GM19238 (cell line): ENCODE measurements around the gene ABCB11.

Experiments
- DNase-seq: peaks from one replicate; pipeline ENCODE4 v3.0.0; 2011; ENCODE audit warnings: low spot score; ENCODE audit not compliant: insufficient read length

The ABCB11 gene

GRCh38 chr2:169010633-169011460 lies 20.3 kb downstream of the ABCB11 start:
- no peak for DNase-seq

- no peak for DNase-seq
Observed at GRCh38 chr2:169009865-169010579, 21.1 kb downstream of the ABCB11 start.

- no peak for DNase-seq
Observed at GRCh38 chr2:169007941-169008340, 23.2 kb downstream of the ABCB11 start.

- DNase-seq = no peak
Observed at GRCh38 chr2:169007356-169007755, 23.8 kb downstream of the ABCB11 start.

- DNase-seq = no peak
Observed at GRCh38 chr2:169006665-169007064, 24.5 kb downstream of the ABCB11 start.

GRCh38 chr2:169005994-169006393 lies 25.1 kb downstream of the ABCB11 start:
- DNase-seq = no peak

- no peak for DNase-seq
Observed at GRCh38 chr2:169005080-169005598, 26.0 kb downstream of the ABCB11 start.

GRCh38 chr2:169002161-169002738 lies 28.9 kb downstream of the ABCB11 start:
- DNase-seq = no peak

GRCh38 chr2:169001116-169001815 lies 29.9 kb downstream of the ABCB11 start:
- no peak for DNase-seq

GRCh38 chr2:168999668-169000213 lies 31.4 kb downstream of the ABCB11 start:
- no peak for DNase-seq

GRCh38 chr2:168998609-168999211 lies 32.4 kb downstream of the ABCB11 start:
- DNase-seq = no peak

GRCh38 chr2:168997794-168998193 lies 33.3 kb downstream of the ABCB11 start:
- DNase-seq = no peak

- no peak for DNase-seq
Observed at GRCh38 chr2:168997118-168997521, 34.0 kb downstream of the ABCB11 start.

- DNase-seq = no peak
Observed at GRCh38 chr2:168995744-168996143, 35.4 kb downstream of the ABCB11 start.

- DNase-seq = no peak
Observed at GRCh38 chr2:168993538-168993937, 37.6 kb downstream of the ABCB11 start.

GRCh38 chr2:168992591-168993349 lies 38.4 kb downstream of the ABCB11 start:
- no peak for DNase-seq

- DNase-seq = no peak
Observed at GRCh38 chr2:168992026-168992425, 39.1 kb downstream of the ABCB11 start.

GRCh38 chr2:168988755-168989154 lies 42.4 kb downstream of the ABCB11 start:
- DNase-seq = no peak

GRCh38 chr2:168986398-168986943 lies 44.7 kb downstream of the ABCB11 start:
- no peak for DNase-seq

- DNase-seq = no peak
Observed at GRCh38 chr2:168981651-168982050, 49.5 kb downstream of the ABCB11 start.
